GM12878 (cell line): ENCODE measurements around the gene SALL3. TPM values are rescaled to one million over a fixed set of nuclear protein-coding genes. Genes with fewer than 3 reads are reported as not detected.

Experiments
- ATAC-seq: fragments of 200-7000 bp; cut with Tn5 transposase; 3 replicates; pipeline ENCODE4 v1.9.1; 2020; ENCODE audit warnings: mild to moderate bottlenecking, moderate library complexity
- BruUV-seq: library from RNA; stranded (reverse); fragments of 400-500 nt; replicated peaks from 2 replicates; lab custom pipeline; 2021; lab: Mats Ljungman, UMichigan
- CTCF ChIA-PET: fragments of 300-600 bp; sonication (Branson Sonifier 250); formaldehyde crosslinking; extraction: SDS; loops from one replicate; lab custom pipeline; 2021; ENCODE audit warnings: inconsistent platforms; lab: Yijun Ruan, JAX
- POLR2A ChIA-PET: fragments of 350-600 bp; formaldehyde crosslinking; extraction: SDS; loops from one replicate; lab custom pipeline; 2021; ENCODE audit warnings: inconsistent platforms; lab: Charles Lee
- RAD21 ChIA-PET: fragments of 300-600 bp; sonication (Branson Sonifier 250); formaldehyde crosslinking; loops from one replicate; lab custom pipeline; 2023; ENCODE audit warnings: antibody characterized with exemption; ENCODE audit not compliant: unreplicated experiment; lab: Charles Lee
- SMC1A ChIA-PET: fragments of 300-600 bp; sonication (Branson Sonifier 250); formaldehyde crosslinking; loops from one replicate; lab custom pipeline; 2023; ENCODE audit not compliant: unreplicated experiment, uncharacterized antibody; lab: Charles Lee
- DNase-seq: peaks from one replicate; pipeline ENCODE4 v3.0.0-alpha.2; 2011; ENCODE audit warnings: low read depth, low spot score
- FAIRE-seq: peaks from 3 replicates; lab custom pipeline; 2011; peaks lifted over from hg19 to GRCh38; lab: Jason Lieb, UNC
- H2AFZ ChIP-seq: 2 replicates; pipeline ENCODE4 v1.6.0; 2011; ENCODE audit warnings: low read depth, low read length, control low read depth; ENCODE audit not compliant: control insufficient read depth
- H3K27ac ChIP-seq: 2 replicates; pipeline ENCODE4 v1.5.1; 2011; ENCODE audit warnings: control low read depth; ENCODE audit not compliant: control insufficient read depth, insufficient read depth
- H3K27me3 ChIP-seq, 2 experiments: replicated peaks in 1 of 2; 2 replicates each; pipeline versions ENCODE4 v1.6.0 to v1.6.1; 2011; ENCODE audit warnings: low read length in 1 of 2; ENCODE audit not compliant: control insufficient read depth in 2 of 2, insufficient read depth in 2 of 2
- H3K36me3 ChIP-seq, 2 experiments: 2 replicates each; pipeline ENCODE4 v1.5.1; 2011; ENCODE audit warnings: low read length in 1 of 2; ENCODE audit not compliant: control insufficient read depth in 2 of 2, insufficient read depth in 2 of 2
- H3K4me1 ChIP-seq: 2 replicates; pipeline ENCODE4 v1.6.1; 2011; ENCODE audit warnings: mild to moderate bottlenecking, low read length, moderate library complexity, mixed read lengths; ENCODE audit not compliant: control insufficient read depth, insufficient read depth
- H3K4me2 ChIP-seq: 2 replicates; pipeline ENCODE4 v1.6.0; 2011; ENCODE audit warnings: control low read depth; ENCODE audit not compliant: control insufficient read depth, insufficient read depth
- H3K4me3 ChIP-seq: fragments of 200-600 bp; sonication (generic); 2 replicates; pipeline ENCODE4 v1.5.1; 2016
- H3K79me2 ChIP-seq: 2 replicates; pipeline ENCODE4 v1.6.0; 2011; ENCODE audit warnings: low read length; ENCODE audit not compliant: control insufficient read depth, insufficient read depth
- H3K9ac ChIP-seq: 2 replicates; pipeline ENCODE4 v1.8.0; 2011; ENCODE audit warnings: low read length, control low read depth, mixed read lengths; ENCODE audit not compliant: control insufficient read depth, insufficient read depth
- H3K9me3 ChIP-seq: replicated peaks from 3 replicates; pipeline ENCODE4 v1.5.1; 2011; ENCODE audit warnings: mild to moderate bottlenecking, low read length; ENCODE audit not compliant: control insufficient read depth, insufficient read depth
- H4K20me1 ChIP-seq: 2 replicates; pipeline ENCODE4 v1.6.0; 2011; ENCODE audit not compliant: control insufficient read depth, insufficient read depth
- BACH1 ChIP-seq: fragments of 450-650 bp; IDR thresholded peaks from 2 replicates; pipeline ENCODE4 v1.6.1; 2017; ENCODE audit warnings: mild to moderate bottlenecking, borderline replicate concordance
- BMI1 ChIP-seq: fragments of 450-650 bp; IDR thresholded peaks from 2 replicates; pipeline ENCODE4 v1.6.1; 2016; ENCODE audit warnings: mild to moderate bottlenecking, moderate library complexity, borderline replicate concordance
- ESRRA ChIP-seq: IDR thresholded peaks from 2 replicates; pipeline ENCODE4 v1.6.1; 2012; ENCODE audit warnings: mild to moderate bottlenecking, low read length, improper control_type of control experiment
- GABPA ChIP-seq: IDR thresholded peaks from 2 replicates; pipeline ENCODE4 v1.6.1; 2014; ENCODE audit warnings: antibody characterized with exemption, low read depth, mild to moderate bottlenecking, inconsistent platforms
- JUND ChIP-seq: IDR thresholded peaks from 2 replicates; pipeline ENCODE4 v1.6.1; 2012; ENCODE audit warnings: low read depth, mild to moderate bottlenecking, low read length, improper control_type of control experiment, moderate library complexity
- MTA3 ChIP-seq: IDR thresholded peaks from 2 replicates; pipeline ENCODE4 v1.6.1; 2012; ENCODE audit warnings: low read length, inconsistent platforms, borderline replicate concordance
- NFYA ChIP-seq: IDR thresholded peaks from 2 replicates; pipeline ENCODE4 v1.6.1; 2011; ENCODE audit warnings: low read depth, mild to moderate bottlenecking, low read length, improper control_type of control experiment, borderline replicate concordance
- NR2F1 ChIP-seq: fragments of 450-650 bp; conservative IDR thresholded peaks from 2 replicates; pipeline ENCODE4 v1.6.1; 2017; ENCODE audit warnings: mild to moderate bottlenecking
- PAX5 ChIP-seq: IDR thresholded peaks from 2 replicates; pipeline ENCODE4 v1.6.1; 2011; ENCODE audit warnings: low read depth, low read length, borderline replicate concordance
- POLR2A ChIP-seq: IDR thresholded peaks from 2 replicates; pipeline ENCODE4 v1.6.1; 2011; ENCODE audit warnings: low read depth, mild to moderate bottlenecking, low read length
- ZBED1 ChIP-seq: IDR thresholded peaks from 2 replicates; pipeline ENCODE4 v1.6.1; 2016; ENCODE audit warnings: borderline replicate concordance
- ZNF207 ChIP-seq: fragments of 450-650 bp; IDR thresholded peaks from 2 replicates; pipeline ENCODE4 v1.6.1; 2014; ENCODE audit warnings: antibody characterized with exemption, mild to moderate bottlenecking, borderline replicate concordance
- ZNF24 ChIP-seq: fragments of 450-650 bp; IDR thresholded peaks from 2 replicates; pipeline ENCODE4 v1.6.1; 2017; ENCODE audit warnings: antibody characterized with exemption, mild to moderate bottlenecking
- WGBS: methylation state at CpG from one replicate; pipeline ENCODE4 v1.1.6; 2016; ENCODE audit warnings: low lambda C conversion rate; ENCODE audit not compliant: insufficient replicate concordance, insufficient coverage; ENCODE audit errors: missing lambda C conversion rate; 5-methylcytosine and 5-hydroxymethylcytosine counted together
- in situ Hi-C: fragments of 300-500 bp; cut with MboI; formaldehyde crosslinking; loops from 9 replicates; pipeline ENCODE4 v1.14.3; 2018; ENCODE audit warnings: mixed read lengths
- intact Hi-C: fragments of 100-400 bp; cut with micrococcal nuclease; formaldehyde crosslinking; loops from one replicate; pipeline ENCODE4 v1.14.2; 2022; ENCODE audit not compliant: unreplicated experiment
- polyA plus RNA-seq, 11 experiments: library from polyadenylated mRNA; depleted of rRNA in 4 of 11; unstranded in 6 of 11; stranded (reverse) in 5 of 11; fragments of >200 nt; fragmentation: Nextera tagmentation in 4 of 11; fragmentation: Illumina TruSeq in 1 of 11; extraction: Ambion mirVana in 4 of 11; extraction: Trizol in 1 of 11; gene quantifications; 1 replicate in 1 of 11; 2 replicates in 10 of 11; pipeline versions ENCODE4 v1.2.1 to v1.2.3, GENCODE V29; 2011 to 2016; ENCODE audit warnings: inconsistent platforms in 2 of 11, missing spikeins in 2 of 11, low read depth in 1 of 11
- total RNA-seq, 4 experiments: library from RNA; depleted of rRNA in 3 of 4; stranded (reverse); fragments of >200 nt in 3 of 4; fragmentation: Illumina TruSeq in 1 of 4; extraction: Trizol in 1 of 4; gene quantifications; 2 replicates each; pipeline versions ENCODE4 v1.2.1 to v1.2.3, GENCODE V29; 2013 to 2021
- TF ChIP-seq, protein P1 (sequence below): fragments of 450-650 bp; IDR thresholded peaks from 2 replicates; pipeline ENCODE4 v1.6.1; 2018; ENCODE audit warnings: mild to moderate bottlenecking, low read depth, moderate library complexity; ENCODE audit not compliant: partially characterized antibody
- TF ChIP-seq, protein P2 (sequence below): fragments of 150-350 bp; IDR thresholded peaks from 2 replicates; pipeline ENCODE4 v1.6.1; 2016; ENCODE audit warnings: low read depth, low read length

SALL3 gene
- total and polyA plus RNA-seq, 10 of the 15 experiments (the other 5 are each of a cell fraction or from before 2014, with no cell fraction given): 0.01 to 0.10 (median 0.07) TPM; not detected in 7

DNA sequence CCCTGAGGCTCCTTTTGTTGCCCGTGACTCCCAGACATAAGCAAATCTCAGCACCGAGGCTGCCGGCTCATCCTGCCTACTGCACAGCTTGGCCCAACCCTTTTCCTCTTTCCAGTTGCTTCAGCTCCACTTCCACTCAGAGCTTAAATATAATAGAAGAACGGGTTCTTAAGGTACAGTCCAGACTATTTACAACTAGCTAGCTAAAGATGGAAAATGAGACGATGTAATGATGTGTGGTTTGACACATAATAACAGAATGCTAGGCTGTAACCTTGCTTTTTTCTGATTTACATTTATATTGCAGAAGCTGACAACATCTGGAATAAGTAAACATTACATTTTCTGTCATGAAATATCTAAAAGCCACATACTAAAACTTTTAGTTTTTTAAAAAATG, 62.7 kb downstream of the SALL3 start:
- H4K20me1 ChIP-seq: no peaks in the 10 kb centered on the region
- no peak for FAIRE-seq
- SMC1A ChIA-PET: no interaction called here
- POLR2A ChIA-PET: no interaction called here
- DNase-seq: no peak
- BruUV-seq: no TSS peak
- no peaks in the 10 kb centered on the region for H3K4me1 ChIP-seq
- intact Hi-C loops (no loop called here), in situ Hi-C loops (no loop called here)
- RAD21 ChIA-PET: no interaction called here
- TF ChIP-seq GABPA: no peak
- TF ChIP-seq MTA3: no peak
- TF ChIP-seq JUND: no peak
- TF ChIP-seq ZNF207: no peak
- TF ChIP-seq NR2F1: no peak
- no peak for TF ChIP-seq BMI1
- TF ChIP-seq PAX5: no peak
- TF ChIP-seq NFYA: no peak
- TF ChIP-seq, all 136 proteins: peak for 0
- Histone ChIP-seq H3K36me3 (no peaks in the 10 kb centered on the region), H3K9me3 (no peaks in the 10 kb centered on the region; the same call in 2 of the 3 replicates), H3K4me2 (no peak overlapping the region), H3K9ac (no peak overlapping the region), H2AFZ (no peak overlapping the region), H3K79me2 (no peaks in the 10 kb centered on the region), H3K4me3 (no peak overlapping the region), H3K27ac (no peak overlapping the region), H3K27me3 (no peaks in the 10 kb centered on the region)
- CTCF ChIA-PET: no interaction called here
- WGBS: 29% methylated on average over 5 of the region's 5 CpGs
- no peak for ATAC-seq

DNA sequence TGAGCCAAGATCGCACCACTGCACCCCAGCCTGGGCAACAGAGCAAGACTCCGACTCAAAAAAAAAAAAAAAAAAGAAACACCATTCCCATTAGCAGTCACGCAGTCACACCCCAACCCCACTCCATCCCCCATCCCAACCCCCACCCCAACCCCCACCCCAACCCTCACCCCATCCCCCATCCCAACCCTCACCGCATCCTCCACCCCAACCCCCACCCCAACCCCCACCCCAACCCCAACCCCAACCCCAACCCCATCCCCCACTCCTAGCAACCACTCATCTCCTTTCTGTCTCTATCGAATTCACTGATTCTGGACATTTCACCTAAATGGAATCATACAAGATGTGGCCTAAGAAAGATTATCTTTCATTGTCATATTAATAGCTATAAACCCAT, 63.7 kb downstream of the SALL3 start:
- Histone ChIP-seq H4K20me1 (no peaks in the 10 kb centered on the region), H3K36me3 (no peaks in the 10 kb centered on the region), H3K4me2 (no peak overlapping the region), H3K27ac (no peak overlapping the region), H3K79me2 (no peaks in the 10 kb centered on the region), H3K4me3 (no peak overlapping the region), H3K9me3 (no peaks in the 10 kb centered on the region), H3K9ac (no peak overlapping the region), H3K4me1 (no peaks in the 10 kb centered on the region), H3K27me3 (no peaks in the 10 kb centered on the region), H2AFZ (no peak overlapping the region)
- intact Hi-C loops: no loop called here
- DNase-seq: no peak
- ATAC-seq: no peak
- ChIA-PET RAD21 (interaction anchor here (0.6 kb wide), 1 partner anchor 9 kb away, joined by 3 read pairs; no protein-coding TSS in a partner anchor), CTCF (no interaction called here), POLR2A (no interaction called here), SMC1A (no interaction called here)
- in situ Hi-C loops: no loop called here
- FAIRE-seq: no peak
- no TSS peak for BruUV-seq
- 83% methylated on average over 2 of the region's 5 CpGs for WGBS
- TF ChIP-seq ESRRA (no peak), POLR2A (no peak), ZBED1 (no peak), ZNF24 (no peak), BACH1 (no peak)
- TF ChIP-seq, protein P1, sequence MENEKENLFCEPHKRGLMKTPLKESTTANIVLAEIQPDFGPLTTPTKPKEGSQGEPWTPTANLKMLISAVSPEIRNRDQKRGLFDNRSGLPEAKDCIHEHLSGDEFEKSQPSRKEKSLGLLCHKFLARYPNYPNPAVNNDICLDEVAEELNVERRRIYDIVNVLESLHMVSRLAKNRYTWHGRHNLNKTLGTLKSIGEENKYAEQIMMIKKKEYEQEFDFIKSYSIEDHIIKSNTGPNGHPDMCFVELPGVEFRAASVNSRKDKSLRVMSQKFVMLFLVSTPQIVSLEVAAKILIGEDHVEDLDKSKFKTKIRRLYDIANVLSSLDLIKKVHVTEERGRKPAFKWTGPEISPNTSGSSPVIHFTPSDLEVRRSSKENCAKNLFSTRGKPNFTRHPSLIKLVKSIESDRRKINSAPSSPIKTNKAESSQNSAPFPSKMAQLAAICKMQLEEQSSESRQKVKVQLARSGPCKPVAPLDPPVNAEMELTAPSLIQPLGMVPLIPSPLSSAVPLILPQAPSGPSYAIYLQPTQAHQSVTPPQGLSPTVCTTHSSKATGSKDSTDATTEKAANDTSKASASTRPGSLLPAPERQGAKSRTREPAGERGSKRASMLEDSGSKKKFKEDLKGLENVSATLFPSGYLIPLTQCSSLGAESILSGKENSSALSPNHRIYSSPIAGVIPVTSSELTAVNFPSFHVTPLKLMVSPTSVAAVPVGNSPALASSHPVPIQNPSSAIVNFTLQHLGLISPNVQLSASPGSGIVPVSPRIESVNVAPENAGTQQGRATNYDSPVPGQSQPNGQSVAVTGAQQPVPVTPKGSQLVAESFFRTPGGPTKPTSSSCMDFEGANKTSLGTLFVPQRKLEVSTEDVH: no peak
- TF ChIP-seq, protein P2, sequence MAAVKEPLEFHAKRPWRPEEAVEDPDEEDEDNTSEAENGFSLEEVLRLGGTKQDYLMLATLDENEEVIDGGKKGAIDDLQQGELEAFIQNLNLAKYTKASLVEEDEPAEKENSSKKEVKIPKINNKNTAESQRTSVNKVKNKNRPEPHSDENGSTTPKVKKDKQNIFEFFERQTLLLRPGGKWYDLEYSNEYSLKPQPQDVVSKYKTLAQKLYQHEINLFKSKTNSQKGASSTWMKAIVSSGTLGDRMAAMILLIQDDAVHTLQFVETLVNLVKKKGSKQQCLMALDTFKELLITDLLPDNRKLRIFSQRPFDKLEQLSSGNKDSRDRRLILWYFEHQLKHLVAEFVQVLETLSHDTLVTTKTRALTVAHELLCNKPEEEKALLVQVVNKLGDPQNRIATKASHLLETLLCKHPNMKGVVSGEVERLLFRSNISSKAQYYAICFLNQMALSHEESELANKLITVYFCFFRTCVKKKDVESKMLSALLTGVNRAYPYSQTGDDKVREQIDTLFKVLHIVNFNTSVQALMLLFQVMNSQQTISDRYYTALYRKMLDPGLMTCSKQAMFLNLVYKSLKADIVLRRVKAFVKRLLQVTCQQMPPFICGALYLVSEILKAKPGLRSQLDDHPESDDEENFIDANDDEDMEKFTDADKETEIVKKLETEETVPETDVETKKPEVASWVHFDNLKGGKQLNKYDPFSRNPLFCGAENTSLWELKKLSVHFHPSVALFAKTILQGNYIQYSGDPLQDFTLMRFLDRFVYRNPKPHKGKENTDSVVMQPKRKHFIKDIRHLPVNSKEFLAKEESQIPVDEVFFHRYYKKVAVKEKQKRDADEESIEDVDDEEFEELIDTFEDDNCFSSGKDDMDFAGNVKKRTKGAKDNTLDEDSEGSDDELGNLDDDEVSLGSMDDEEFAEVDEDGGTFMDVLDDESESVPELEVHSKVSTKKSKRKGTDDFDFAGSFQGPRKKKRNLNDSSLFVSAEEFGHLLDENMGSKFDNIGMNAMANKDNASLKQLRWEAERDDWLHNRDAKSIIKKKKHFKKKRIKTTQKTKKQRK: no peak
